ENCODE data around the gene UACA.

UACA gene

DNA sequence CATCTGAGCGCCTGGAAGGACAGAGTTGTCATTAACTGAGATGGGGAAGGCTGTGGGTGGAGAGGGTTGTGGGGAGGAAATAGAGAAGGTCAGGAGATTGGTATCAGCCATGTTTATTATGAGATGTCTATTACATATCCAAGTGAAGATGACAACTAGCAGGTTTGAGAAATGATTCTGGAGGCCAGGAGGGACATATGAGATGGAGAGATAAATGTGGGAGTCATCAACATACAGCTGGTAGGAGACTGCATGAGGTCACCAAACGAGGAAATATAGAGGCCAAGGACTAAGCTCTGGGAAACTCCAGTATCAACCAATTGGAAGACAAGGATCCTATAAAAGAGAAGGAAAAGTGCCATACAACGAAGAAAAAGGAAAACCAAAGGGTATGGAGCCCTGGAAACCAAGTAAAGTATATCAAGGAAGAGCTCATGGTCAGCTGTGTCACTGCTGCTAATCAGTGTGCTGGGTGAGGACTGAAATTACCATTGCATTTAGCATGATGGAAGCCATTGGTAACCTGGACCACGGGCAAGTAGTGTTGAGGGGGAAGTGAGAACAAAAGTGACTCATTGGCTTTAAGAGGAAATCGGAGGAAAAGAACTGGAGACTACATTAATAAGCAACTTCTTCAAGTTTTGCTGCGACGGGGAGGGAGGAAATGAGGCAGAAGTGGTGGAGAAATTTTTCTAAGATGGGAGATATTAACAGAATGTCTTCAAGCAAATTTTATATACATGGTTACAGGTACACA lies 14.0 kb upstream of the UACA start:
- Histone ChIP-seq H3K4me3 (no peak overlapping the region), H3K9ac (ENCODE audit: insufficient read length) (no peak overlapping the region), H3K9me3 (ENCODE audit: low read depth, low read length) (no peaks in the 10 kb centered on the region), H3K27ac (no peak overlapping the region), H3K36me3 (ENCODE audit: insufficient read depth, low read length) (no peaks in the 10 kb centered on the region)
- no peak for DNase-seq (ENCODE audit: low read depth, low spot score)
- TF ChIP-seq EZH2 (IDR thresholded peaks at IDR 0.05) = no peak
- TF ChIP-seq POLR2AphosphoS5 (IDR thresholded peaks at IDR 0.05; ENCODE audit: borderline replicate concordance, low read depth, low read length) = no peak
- TF ChIP-seq FOXP2 (optimal IDR thresholded peaks at IDR 0.05; ENCODE audit: control extremely low read depth, extremely low read length, insufficient read depth) = no peak

DNA sequence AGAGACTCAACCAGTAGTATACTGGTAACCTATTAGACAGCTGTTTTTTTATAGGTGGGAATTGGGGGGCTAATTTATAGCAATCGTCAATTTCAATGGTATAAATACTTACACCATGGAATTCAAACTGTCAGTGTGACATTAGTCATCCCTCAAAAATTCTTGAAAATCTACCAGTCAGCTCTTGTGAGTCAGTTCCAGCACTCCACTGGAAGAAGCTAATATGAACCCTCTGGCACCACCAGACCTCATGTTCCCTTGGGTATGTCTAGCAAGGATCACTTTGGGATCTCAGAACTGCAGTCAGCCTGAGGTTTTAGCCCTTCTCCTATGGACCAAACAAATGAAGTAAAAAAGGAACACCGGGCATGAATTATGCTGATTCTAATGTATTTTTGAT lies 11.8 kb upstream of the UACA start:
- H3K9me3 ChIP-seq (ENCODE audit: low read depth, low read length) = no peaks in the 10 kb centered on the region
- TF ChIP-seq POLR2AphosphoS5 (IDR thresholded peaks at IDR 0.05; ENCODE audit: borderline replicate concordance, low read depth, low read length) (no peak), EZH2 (IDR thresholded peaks at IDR 0.05) (no peak), FOXP2 (optimal IDR thresholded peaks at IDR 0.05; ENCODE audit: control extremely low read depth, extremely low read length, insufficient read depth) (no peak)
- DNase-seq (ENCODE audit: low read depth, low spot score) = no peak
- H3K4me3 ChIP-seq = no peak overlapping the region
- no peaks in the 10 kb centered on the region for H3K36me3 ChIP-seq (ENCODE audit: insufficient read depth, low read length)
- no peak overlapping the region for H3K27ac ChIP-seq
- no peak overlapping the region for H3K9ac ChIP-seq (ENCODE audit: insufficient read length)

DNA sequence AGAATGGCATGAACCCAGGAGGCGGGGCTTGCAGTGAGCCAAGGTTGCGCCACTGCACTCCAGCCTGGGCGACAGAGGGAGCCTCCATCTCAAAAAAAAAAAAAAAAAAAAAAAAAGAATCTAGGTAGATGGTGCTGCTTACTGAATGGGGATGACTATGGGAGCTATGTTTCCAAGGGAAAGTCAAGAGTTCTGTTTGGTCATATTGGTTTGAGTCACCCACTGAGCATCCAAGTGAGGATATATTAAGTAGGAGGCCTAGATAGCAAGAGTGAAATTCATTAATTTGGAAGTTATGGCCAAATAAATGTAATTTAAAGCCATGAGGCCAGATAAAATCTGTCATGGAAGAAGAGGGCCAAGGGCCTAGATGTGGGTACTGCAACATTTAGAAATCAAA lies 9.0 kb upstream of the UACA start:
- no peak for DNase-seq (ENCODE audit: low read depth, low spot score)
- Histone ChIP-seq H3K9ac (ENCODE audit: insufficient read length) (no peak overlapping the region), H3K4me3 (no peak overlapping the region), H3K9me3 (ENCODE audit: low read depth, low read length) (no peaks in the 10 kb centered on the region), H3K36me3 (ENCODE audit: insufficient read depth, low read length) (no peaks in the 10 kb centered on the region), H3K27ac (no peak overlapping the region)
- no peak for TF ChIP-seq POLR2AphosphoS5 (IDR thresholded peaks at IDR 0.05; ENCODE audit: borderline replicate concordance, low read depth, low read length)
- no peak for TF ChIP-seq FOXP2 (optimal IDR thresholded peaks at IDR 0.05; ENCODE audit: control extremely low read depth, extremely low read length, insufficient read depth)
- no peak for TF ChIP-seq EZH2 (IDR thresholded peaks at IDR 0.05)

DNA sequence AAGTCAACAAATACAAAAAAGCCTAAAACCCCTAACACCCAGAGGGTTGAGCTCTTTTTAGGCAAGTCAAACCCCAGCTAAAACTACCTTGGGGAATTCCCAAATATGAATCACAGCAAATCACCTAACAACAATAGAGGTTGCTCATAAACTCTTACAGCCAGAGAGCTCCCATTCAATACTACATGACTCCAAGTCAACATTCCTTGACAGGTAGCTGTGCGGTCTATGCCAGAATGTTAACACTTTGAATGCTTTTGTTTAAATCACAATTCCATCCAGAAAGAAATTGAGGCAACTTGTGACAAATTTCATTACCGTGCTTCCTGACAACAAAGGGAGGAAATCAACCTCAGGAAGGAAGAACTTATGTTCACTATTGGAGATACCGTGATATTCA lies 7.5 kb upstream of the UACA start:
- Histone ChIP-seq H3K27ac (no peak overlapping the region), H3K4me3 (no peak overlapping the region), H3K9ac (ENCODE audit: insufficient read length) (no peak overlapping the region), H3K36me3 (ENCODE audit: insufficient read depth, low read length) (no peaks in the 10 kb centered on the region), H3K9me3 (ENCODE audit: low read depth, low read length) (no peaks in the 10 kb centered on the region)
- no peak for DNase-seq (ENCODE audit: low read depth, low spot score)
- no peak for TF ChIP-seq FOXP2 (optimal IDR thresholded peaks at IDR 0.05; ENCODE audit: control extremely low read depth, extremely low read length, insufficient read depth)
- no peak for TF ChIP-seq POLR2AphosphoS5 (IDR thresholded peaks at IDR 0.05; ENCODE audit: borderline replicate concordance, low read depth, low read length)
- no peak for TF ChIP-seq EZH2 (IDR thresholded peaks at IDR 0.05)

DNA sequence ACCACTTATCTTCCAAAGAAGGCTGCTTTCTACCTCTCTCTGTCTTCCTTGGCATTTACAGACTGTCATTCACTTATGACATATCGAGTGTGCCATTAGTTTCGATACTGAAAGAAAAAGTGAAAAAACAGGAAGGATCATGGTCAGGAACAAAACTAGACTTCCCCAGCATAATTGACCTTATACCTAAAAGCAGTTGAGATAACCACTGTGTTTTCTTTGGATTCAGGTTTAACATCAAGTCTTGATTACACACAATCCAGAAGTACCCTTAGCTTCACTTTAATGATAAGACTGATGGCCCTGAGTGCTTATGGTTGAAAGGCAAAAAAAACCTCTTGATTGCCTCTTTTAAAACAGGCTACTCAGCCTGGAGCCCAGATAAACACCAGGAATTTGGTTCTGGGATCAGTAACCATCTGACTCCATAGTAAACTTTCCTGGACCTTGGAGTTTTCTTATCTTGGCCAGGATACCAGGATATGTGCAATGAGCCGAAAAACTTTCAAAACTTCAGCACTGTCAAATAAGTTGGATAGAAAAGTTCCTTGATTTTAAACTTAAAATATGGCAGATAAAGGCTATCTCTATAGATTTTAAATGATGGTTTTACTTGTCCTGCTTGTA lies 5.0 kb upstream of the UACA start:
- TF ChIP-seq FOXP2 (optimal IDR thresholded peaks at IDR 0.05; ENCODE audit: control extremely low read depth, extremely low read length, insufficient read depth) (no peak), EZH2 (IDR thresholded peaks at IDR 0.05) (no peak), POLR2AphosphoS5 (IDR thresholded peaks at IDR 0.05; ENCODE audit: borderline replicate concordance, low read depth, low read length) (no peak)
- H3K36me3 ChIP-seq (ENCODE audit: insufficient read depth, low read length) = no peaks in the 10 kb centered on the region
- no peak overlapping the region for H3K4me3 ChIP-seq
- no peak overlapping the region for H3K9ac ChIP-seq (ENCODE audit: insufficient read length)
- H3K27ac ChIP-seq = no peak overlapping the region
- no peak for DNase-seq (ENCODE audit: low read depth, low spot score)
- no peaks in the 10 kb centered on the region for H3K9me3 ChIP-seq (ENCODE audit: low read depth, low read length)

DNA sequence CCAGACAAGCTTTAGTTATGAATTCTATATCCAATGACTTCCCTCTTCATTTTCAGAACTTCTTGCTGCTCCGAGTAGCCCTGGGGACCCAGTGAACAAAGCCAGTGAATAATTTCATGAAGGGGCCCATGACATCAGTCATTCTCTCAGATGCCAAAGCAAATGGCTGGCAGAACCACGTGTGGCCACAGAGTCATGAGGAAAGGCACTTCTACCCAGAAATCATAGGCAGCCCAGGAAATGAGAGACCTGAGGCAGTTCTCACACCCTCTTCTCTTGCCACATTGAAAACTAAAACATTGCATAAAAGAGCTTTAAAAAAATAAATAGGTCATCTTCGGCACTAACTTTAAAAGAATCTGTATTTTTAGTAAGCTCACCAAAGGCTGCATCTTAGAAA lies 4.3 kb upstream of the UACA start:
- Histone ChIP-seq H3K36me3 (ENCODE audit: insufficient read depth, low read length) (no peaks in the 10 kb centered on the region), H3K27ac (no peak overlapping the region), H3K9me3 (ENCODE audit: low read depth, low read length) (no peaks in the 10 kb centered on the region), H3K4me3 (no peak overlapping the region), H3K9ac (ENCODE audit: insufficient read length) (no peak overlapping the region)
- TF ChIP-seq FOXP2 (optimal IDR thresholded peaks at IDR 0.05; ENCODE audit: control extremely low read depth, extremely low read length, insufficient read depth) (no peak), POLR2AphosphoS5 (IDR thresholded peaks at IDR 0.05; ENCODE audit: borderline replicate concordance, low read depth, low read length) (no peak), EZH2 (IDR thresholded peaks at IDR 0.05) (no peak)
- DNase-seq (ENCODE audit: low read depth, low spot score) = no peak

DNA sequence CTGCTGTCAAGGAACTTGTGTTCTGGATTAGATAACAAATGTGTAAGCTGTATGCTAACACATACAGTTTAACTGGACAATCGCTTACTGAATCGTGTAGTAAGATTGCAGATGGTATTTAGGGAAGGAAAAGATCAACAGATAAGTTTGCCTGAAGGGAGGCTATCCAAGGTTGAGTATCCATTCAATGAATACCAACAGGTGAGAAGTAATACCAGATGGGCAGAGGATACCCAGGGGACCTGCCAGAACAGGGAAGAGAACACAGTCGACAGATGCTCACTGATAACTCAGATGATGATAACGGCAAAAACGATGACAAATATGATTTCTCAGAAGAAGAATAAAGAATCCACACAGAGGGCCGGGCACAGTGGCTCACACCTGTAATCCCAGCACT lies 3.2 kb upstream of the UACA start:
- no peak overlapping the region for H3K27ac ChIP-seq
- no peak overlapping the region for H3K4me3 ChIP-seq
- no peak overlapping the region for H3K9ac ChIP-seq (ENCODE audit: insufficient read length)
- H3K9me3 ChIP-seq (ENCODE audit: low read depth, low read length) = no peaks in the 10 kb centered on the region
- TF ChIP-seq EZH2 (IDR thresholded peaks at IDR 0.05) = no peak
- TF ChIP-seq FOXP2 (optimal IDR thresholded peaks at IDR 0.05; ENCODE audit: control extremely low read depth, extremely low read length, insufficient read depth) = no peak
- no peak for TF ChIP-seq POLR2AphosphoS5 (IDR thresholded peaks at IDR 0.05; ENCODE audit: borderline replicate concordance, low read depth, low read length)
- no peaks in the 10 kb centered on the region for H3K36me3 ChIP-seq (ENCODE audit: insufficient read depth, low read length)
- DNase-seq (ENCODE audit: low read depth, low spot score) = no peak

DNA sequence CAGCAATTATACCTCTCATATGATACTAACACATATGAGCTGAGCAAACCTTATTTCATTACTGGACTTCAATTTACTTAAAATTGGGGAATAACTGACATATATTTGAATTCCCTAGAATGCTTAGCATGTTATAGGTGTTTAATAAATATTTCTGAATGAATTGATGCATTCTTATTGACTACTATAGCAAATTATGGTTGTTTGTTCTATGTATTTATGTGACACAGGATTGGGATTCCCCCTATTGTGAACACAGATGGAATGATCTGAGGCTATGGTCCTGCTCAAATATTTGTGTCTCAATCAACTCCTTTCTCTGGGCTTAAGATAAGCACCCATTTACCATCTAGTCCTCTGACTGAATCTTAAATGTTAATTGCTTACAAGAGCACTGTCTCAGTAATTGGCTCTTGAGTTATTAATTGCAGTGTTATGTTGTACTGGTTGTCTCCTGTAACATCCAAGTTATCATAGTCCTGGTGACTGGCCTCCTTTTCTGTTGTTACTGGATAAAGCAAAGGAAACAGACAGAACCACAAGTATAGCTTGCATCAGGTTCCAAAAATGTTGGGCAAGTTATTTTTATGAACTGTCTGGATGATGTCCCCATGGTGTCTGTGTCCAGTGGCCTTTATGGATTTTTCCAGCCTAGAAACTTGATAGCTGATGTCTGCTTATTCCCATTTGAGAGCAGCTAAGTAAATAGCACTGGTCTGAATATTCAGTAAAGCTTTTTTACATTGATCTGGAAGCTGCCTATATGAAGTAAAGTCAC lies 2.3 kb upstream of the UACA start:
- TF ChIP-seq EZH2 (IDR thresholded peaks at IDR 0.05) (no peak), FOXP2 (optimal IDR thresholded peaks at IDR 0.05; ENCODE audit: control extremely low read depth, extremely low read length, insufficient read depth) (no peak), POLR2AphosphoS5 (IDR thresholded peaks at IDR 0.05; ENCODE audit: borderline replicate concordance, low read depth, low read length) (no peak)
- no peak for DNase-seq (ENCODE audit: low read depth, low spot score)
- Histone ChIP-seq H3K9ac (ENCODE audit: insufficient read length) (no peak overlapping the region), H3K27ac (no peak overlapping the region), H3K4me3 (no peak overlapping the region), H3K36me3 (ENCODE audit: insufficient read depth, low read length) (no peaks in the 10 kb centered on the region), H3K9me3 (ENCODE audit: low read depth, low read length) (no peaks in the 10 kb centered on the region)

Data from SK-N-MC (cell line).